Measurements from ENCODE around the gene SH3PXD2A. TPM values are rescaled to one million over a fixed set of nuclear protein-coding genes. Genes with fewer than 3 reads are reported as not detected.

The SH3PXD2A gene
- total and polyA plus RNA-seq, 3 experiments from 2014 or later: 0.48 to 8.0 (median 7.7) TPM

- peak overlapping the region in 4 of 8 donors; percentile 17 to 61 (median 32) for H3K27ac Mint-ChIP-seq
- ChIA-PET CTCF (no interaction called here), POLR2A (no interaction called here)
- H3K9me3 ChIP-seq (ENCODE audit: low read length): no peaks in the 10 kb centered on the region
- no peak overlapping the region for H3K4me3 Mint-ChIP-seq
- H3K9me3 Mint-ChIP-seq: no peaks in the 10 kb centered on the region
- no peak overlapping the region for H3K4me3 ChIP-seq (ENCODE audit: low read length)
- H3K27ac ChIP-seq (ENCODE audit: low read depth, low read length): no peak overlapping the region
- DNase-seq: no peak
- H3K4me1 Mint-ChIP-seq: peaks cover 0 to 2% (median 0%) of the 10 kb centered on the region in 3 donors
- no peaks in the 10 kb centered on the region for H3K4me1 ChIP-seq (ENCODE audit: insufficient read depth, low read length)
- H3K36me3 ChIP-seq (ENCODE audit: insufficient read depth, low read length): peaks cover under 1% of the 10 kb centered on the region
- H3K27me3 ChIP-seq (ENCODE audit: insufficient read depth, low read length, poor library complexity, severe bottlenecking): no peaks in the 10 kb centered on the region
- peaks cover 0 to 71% (median 12%) of the 10 kb centered on the region in 3 donors for H3K36me3 Mint-ChIP-seq
- no peaks in the 10 kb centered on the region for H3K27me3 Mint-ChIP-seq
These were observed 17.0 kb upstream of the SH3PXD2A start for GRCh38 chr10:103872137-103872931.

- no peak overlapping the region for H3K27ac ChIP-seq (ENCODE audit: low read depth, low read length)
- DNase-seq: no peak
- no peaks in the 10 kb centered on the region for H3K36me3 ChIP-seq (ENCODE audit: insufficient read depth, low read length)
- peaks cover 0 to 2% (median 0%) of the 10 kb centered on the region in 3 donors for H3K4me1 Mint-ChIP-seq
- H3K4me3 ChIP-seq (ENCODE audit: low read length): no peak overlapping the region
- H3K9me3 ChIP-seq (ENCODE audit: low read length): no peaks in the 10 kb centered on the region
- H3K4me1 ChIP-seq (ENCODE audit: insufficient read depth, low read length): no peaks in the 10 kb centered on the region
- H3K36me3 Mint-ChIP-seq: peaks cover 0 to 68% (median 12%) of the 10 kb centered on the region in 3 donors
- H3K4me3 Mint-ChIP-seq: no peak overlapping the region
- H3K27ac Mint-ChIP-seq: peak overlapping the region in 3 of 8 donors; percentile 33 to 80 (median 50)
- ChIA-PET POLR2A (no interaction called here), CTCF (no interaction called here)
- H3K27me3 Mint-ChIP-seq: no peaks in the 10 kb centered on the region
- peaks cover 0 to 2% (median 1%) of the 10 kb centered on the region in 5 donors for H3K9me3 Mint-ChIP-seq
- H3K27me3 ChIP-seq (ENCODE audit: insufficient read depth, low read length, poor library complexity, severe bottlenecking): no peaks in the 10 kb centered on the region
These were observed 15.6 kb upstream of the SH3PXD2A start for GRCh38 chr10:103871006-103871405.

GRCh38 chr10:103870516-103870915 is 15.1 kb upstream of the SH3PXD2A start:
- Mint-ChIP-seq H3K4me3 (no peak overlapping the region), H3K27me3 (no peaks in the 10 kb centered on the region), H3K36me3 (peaks cover under 1 to 69% (median 12%) of the 10 kb centered on the region in 3 donors), H3K4me1 (peaks cover 0 to 2% (median 0%) of the 10 kb centered on the region in 3 donors), H3K9me3 (peaks cover 3 to 6% (median 3%) of the 10 kb centered on the region in 5 donors), H3K27ac (peak overlapping the region in 2 of 8 donors; percentile 33 to 80)
- H3K9me3 ChIP-seq (ENCODE audit: low read length): no peaks in the 10 kb centered on the region
- POLR2A ChIA-PET: no interaction called here
- H3K4me1 ChIP-seq (ENCODE audit: insufficient read depth, low read length): no peaks in the 10 kb centered on the region
- no peak overlapping the region for H3K27ac ChIP-seq (ENCODE audit: low read depth, low read length)
- DNase-seq: no peak
- CTCF ChIA-PET: no interaction called here
- no peak overlapping the region for H3K4me3 ChIP-seq (ENCODE audit: low read length)
- no peaks in the 10 kb centered on the region for H3K27me3 ChIP-seq (ENCODE audit: insufficient read depth, low read length, poor library complexity, severe bottlenecking)
- no peaks in the 10 kb centered on the region for H3K36me3 ChIP-seq (ENCODE audit: insufficient read depth, low read length)

- POLR2A ChIA-PET: no interaction called here
- Histone ChIP-seq H3K4me3 (ENCODE audit: low read length) (no peak overlapping the region), H3K27me3 (ENCODE audit: insufficient read depth, low read length, poor library complexity, severe bottlenecking) (no peaks in the 10 kb centered on the region), H3K4me1 (ENCODE audit: insufficient read depth, low read length) (no peaks in the 10 kb centered on the region), H3K9me3 (ENCODE audit: low read length) (no peaks in the 10 kb centered on the region), H3K27ac (ENCODE audit: low read depth, low read length) (no peak overlapping the region), H3K36me3 (ENCODE audit: insufficient read depth, low read length) (no peaks in the 10 kb centered on the region)
- H3K27me3 Mint-ChIP-seq: no peaks in the 10 kb centered on the region
- H3K9me3 Mint-ChIP-seq: peaks cover 13 to 18% (median 14%) of the 10 kb centered on the region in 5 donors
- peak overlapping the region in 2 of 8 donors; percentile 59 to 72 for H3K27ac Mint-ChIP-seq
- no peak for DNase-seq
- no peaks in the 10 kb centered on the region for H3K4me1 Mint-ChIP-seq
- CTCF ChIA-PET: no interaction called here
- H3K4me3 Mint-ChIP-seq: no peak overlapping the region
- peaks cover 11 to 67% (median 12%) of the 10 kb centered on the region in 3 donors for H3K36me3 Mint-ChIP-seq
These were observed 14.0 kb upstream of the SH3PXD2A start for GRCh38 chr10:103869336-103869735.

- Mint-ChIP-seq H3K27ac (peak overlapping the region in 2 of 8 donors; percentile 32 to 42), H3K36me3 (peaks cover 16 to 66% (median 22%) of the 10 kb centered on the region in 3 donors), H3K9me3 (peaks cover 17 to 22% (median 19%) of the 10 kb centered on the region in 5 donors), H3K4me1 (no peaks in the 10 kb centered on the region), H3K27me3 (no peaks in the 10 kb centered on the region), H3K4me3 (no peak overlapping the region)
- H3K36me3 ChIP-seq (ENCODE audit: insufficient read depth, low read length): no peaks in the 10 kb centered on the region
- no peaks in the 10 kb centered on the region for H3K4me1 ChIP-seq (ENCODE audit: insufficient read depth, low read length)
- H3K27ac ChIP-seq (ENCODE audit: low read depth, low read length): no peak overlapping the region
- H3K27me3 ChIP-seq (ENCODE audit: insufficient read depth, low read length, poor library complexity, severe bottlenecking): no peaks in the 10 kb centered on the region
- no peak overlapping the region for H3K4me3 ChIP-seq (ENCODE audit: low read length)
- ChIA-PET POLR2A (interaction anchor here (0.6 kb wide), 1 partner anchor 124 kb away, joined by 4 read pairs; no protein-coding TSS in a partner anchor), CTCF (interaction anchor here (0.8 kb wide), 1 partner anchor 155 kb away, joined by 3 read pairs; no protein-coding TSS in a partner anchor)
- H3K9me3 ChIP-seq (ENCODE audit: low read length): no peaks in the 10 kb centered on the region
- DNase-seq: no peak
These were observed 12.8 kb upstream of the SH3PXD2A start for GRCh38 chr10:103868200-103868599.

GRCh38 chr10:103861505-103861904 is 6.1 kb upstream of the SH3PXD2A start:
- no peaks in the 10 kb centered on the region for H3K36me3 ChIP-seq (ENCODE audit: insufficient read depth, low read length)
- H3K9me3 Mint-ChIP-seq: peaks cover 17 to 22% (median 19%) of the 10 kb centered on the region in 5 donors
- H3K4me1 Mint-ChIP-seq: peaks cover 0 to under 1% (median 0%) of the 10 kb centered on the region in 3 donors
- no peak overlapping the region for H3K27ac ChIP-seq (ENCODE audit: low read depth, low read length)
- no peak overlapping the region for H3K27ac Mint-ChIP-seq
- H3K36me3 Mint-ChIP-seq: peaks cover 7 to 29% (median 24%) of the 10 kb centered on the region in 3 donors
- ChIA-PET CTCF (interaction anchor here (1.6 to 2.0 kb wide), 2 partner anchors 10 to 149 kb away, joined by 4 to 9 read pairs; no protein-coding TSS in a partner anchor), POLR2A (interaction anchor here (0.6 kb wide), 1 partner anchor 149 kb away, joined by 6 read pairs; no protein-coding TSS in a partner anchor)
- H3K4me1 ChIP-seq (ENCODE audit: insufficient read depth, low read length): no peaks in the 10 kb centered on the region
- no peak for DNase-seq
- H3K27me3 Mint-ChIP-seq: peaks cover 4 to 16% of the 10 kb centered on the region in 2 donors
- no peaks in the 10 kb centered on the region for H3K9me3 ChIP-seq (ENCODE audit: low read length)
- H3K4me3 ChIP-seq (ENCODE audit: low read length): no peak overlapping the region
- H3K27me3 ChIP-seq (ENCODE audit: insufficient read depth, low read length, poor library complexity, severe bottlenecking): no peaks in the 10 kb centered on the region
- H3K4me3 Mint-ChIP-seq: no peak overlapping the region

- no peaks in the 10 kb centered on the region for H3K9me3 ChIP-seq (ENCODE audit: low read length)
- H3K36me3 ChIP-seq (ENCODE audit: insufficient read depth, low read length): no peaks in the 10 kb centered on the region
- peak in 4 of 5 donors; percentile 29 to 53 (median 36) for DNase-seq
- H3K27me3 ChIP-seq (ENCODE audit: insufficient read depth, low read length, poor library complexity, severe bottlenecking): peaks cover 8% of the 10 kb centered on the region
- Mint-ChIP-seq H3K27ac (no peak overlapping the region), H3K4me3 (no peak overlapping the region), H3K4me1 (peaks cover 7 to 13% (median 10%) of the 10 kb centered on the region in 3 donors), H3K9me3 (peaks cover 3 to 8% (median 5%) of the 10 kb centered on the region in 5 donors), H3K36me3 (peaks cover 7 to 19% (median 9%) of the 10 kb centered on the region in 3 donors), H3K27me3 (peaks cover 14 to 27% of the 10 kb centered on the region in 2 donors)
- no peak overlapping the region for H3K27ac ChIP-seq (ENCODE audit: low read depth, low read length)
- no peak overlapping the region for H3K4me3 ChIP-seq (ENCODE audit: low read length)
- CTCF ChIA-PET: interaction anchor here (0.9 to 6.8 kb wide), 2 partner anchors 18 to 147 kb away, joined by 3 to 71 read pairs; no protein-coding TSS in a partner anchor
- peaks cover 6% of the 10 kb centered on the region for H3K4me1 ChIP-seq (ENCODE audit: insufficient read depth, low read length)
- POLR2A ChIA-PET: no interaction called here
These were observed 4.0 kb upstream of the SH3PXD2A start for GRCh38 chr10:103859161-103860086.

Data from CD8-positive, alpha-beta memory T cell (primary cell).